B cell (primary cell): ENCODE measurements around the gene SIPA1L3.

Experiments
- CTCF ChIP-seq: fragments of 200-600 bp; IDR thresholded peaks from one replicate; pipeline ENCODE4 v1.8.0; 2022; ENCODE audit warnings: antibody characterized with exemption, mild to moderate bottlenecking
- EZH2 ChIP-seq: IDR thresholded peaks from 2 replicates; pipeline ENCODE4 v1.6.1; 2012; ENCODE audit warnings: borderline replicate concordance, low read depth, mild to moderate bottlenecking, moderate library complexity, low read length; ENCODE audit not compliant: insufficient read depth, poor library complexity, severe bottlenecking

DNA sequence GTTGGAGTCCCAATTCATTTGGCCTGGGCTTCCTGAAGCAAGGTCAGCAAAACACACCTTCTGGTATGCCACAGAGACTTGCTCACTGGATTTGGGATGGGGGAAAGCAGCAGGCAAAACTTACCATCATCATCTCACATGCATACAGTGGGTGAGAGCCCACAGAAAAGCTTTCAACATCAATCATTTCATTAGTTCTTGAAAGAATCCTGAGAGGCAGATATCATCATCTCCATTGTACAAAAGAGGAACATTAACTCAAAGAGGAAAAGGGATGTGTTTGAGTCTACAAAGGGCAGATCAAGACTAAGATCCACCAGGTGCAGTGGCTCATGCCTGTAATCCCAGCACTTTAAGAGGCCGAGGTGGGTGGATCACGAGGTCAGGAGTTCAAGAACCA is 7.0 kb upstream of the SIPA1L3 start:
- no peak for TF ChIP-seq CTCF
- no peak for TF ChIP-seq EZH2
